HEK293 (cell line): ENCODE results near the gene CCDC86.

Source experiments
- MYNN ChIP-seq: fragments of 450-650 bp; formaldehyde crosslinking; IDR thresholded peaks from 2 replicates; pipeline ENCODE4 v1.5.1; 2016; ENCODE audit warnings: missing biosample characterization, missing genetic modification characterization, borderline replicate concordance
- REPIN1 ChIP-seq: fragments of 450-650 bp; formaldehyde crosslinking; IDR thresholded peaks from 2 replicates; pipeline ENCODE4 v1.5.1; 2017; ENCODE audit warnings: missing biosample characterization, missing genetic modification characterization, low read depth
- YY1 ChIP-seq: fragments of 450-650 bp; formaldehyde crosslinking; IDR thresholded peaks from 2 replicates; pipeline ENCODE4 v1.5.1; 2018; ENCODE audit warnings: missing biosample characterization, missing genetic modification characterization
- ZBTB1 ChIP-seq: fragments of 450-650 bp; formaldehyde crosslinking; IDR thresholded peaks from 2 replicates; pipeline ENCODE4 v1.5.1; 2016; ENCODE audit warnings: missing biosample characterization, missing genetic modification characterization
- ZFP37 ChIP-seq: fragments of 450-650 bp; formaldehyde crosslinking; IDR thresholded peaks from 2 replicates; pipeline ENCODE4 v1.5.1; 2016; ENCODE audit warnings: missing biosample characterization, missing genetic modification characterization
- ZNF707 ChIP-seq: fragments of 450-650 bp; formaldehyde crosslinking; IDR thresholded peaks from 2 replicates; pipeline ENCODE4 v1.5.1; 2016; ENCODE audit warnings: missing biosample characterization, missing genetic modification characterization
- TF ChIP-seq, protein P1 (sequence below): fragments of 450-650 bp; formaldehyde crosslinking; IDR thresholded peaks from 2 replicates; pipeline ENCODE4 v1.5.1; 2016; ENCODE audit warnings: missing biosample characterization, missing genetic modification characterization
- TF ChIP-seq, protein P2 (sequence below): fragments of 450-650 bp; formaldehyde crosslinking; IDR thresholded peaks from 2 replicates; pipeline ENCODE4 v1.5.1; 2017; ENCODE audit warnings: missing biosample characterization, missing genetic modification characterization

- TF ChIP-seq REPIN1 (tag by site-specific recombination) (no peak), ZFP37 (tag by site-specific recombination) (no peak), MYNN (tag by site-specific recombination) (no peak), ZBTB1 (tag by site-specific recombination) (no peak), YY1 (no peak), ZNF707 (no peak)
- TF ChIP-seq, protein P1, sequence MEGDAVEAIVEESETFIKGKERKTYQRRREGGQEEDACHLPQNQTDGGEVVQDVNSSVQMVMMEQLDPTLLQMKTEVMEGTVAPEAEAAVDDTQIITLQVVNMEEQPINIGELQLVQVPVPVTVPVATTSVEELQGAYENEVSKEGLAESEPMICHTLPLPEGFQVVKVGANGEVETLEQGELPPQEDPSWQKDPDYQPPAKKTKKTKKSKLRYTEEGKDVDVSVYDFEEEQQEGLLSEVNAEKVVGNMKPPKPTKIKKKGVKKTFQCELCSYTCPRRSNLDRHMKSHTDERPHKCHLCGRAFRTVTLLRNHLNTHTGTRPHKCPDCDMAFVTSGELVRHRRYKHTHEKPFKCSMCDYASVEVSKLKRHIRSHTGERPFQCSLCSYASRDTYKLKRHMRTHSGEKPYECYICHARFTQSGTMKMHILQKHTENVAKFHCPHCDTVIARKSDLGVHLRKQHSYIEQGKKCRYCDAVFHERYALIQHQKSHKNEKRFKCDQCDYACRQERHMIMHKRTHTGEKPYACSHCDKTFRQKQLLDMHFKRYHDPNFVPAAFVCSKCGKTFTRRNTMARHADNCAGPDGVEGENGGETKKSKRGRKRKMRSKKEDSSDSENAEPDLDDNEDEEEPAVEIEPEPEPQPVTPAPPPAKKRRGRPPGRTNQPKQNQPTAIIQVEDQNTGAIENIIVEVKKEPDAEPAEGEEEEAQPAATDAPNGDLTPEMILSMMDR (tag by site-specific recombination), result no peak
- TF ChIP-seq, protein P2, sequence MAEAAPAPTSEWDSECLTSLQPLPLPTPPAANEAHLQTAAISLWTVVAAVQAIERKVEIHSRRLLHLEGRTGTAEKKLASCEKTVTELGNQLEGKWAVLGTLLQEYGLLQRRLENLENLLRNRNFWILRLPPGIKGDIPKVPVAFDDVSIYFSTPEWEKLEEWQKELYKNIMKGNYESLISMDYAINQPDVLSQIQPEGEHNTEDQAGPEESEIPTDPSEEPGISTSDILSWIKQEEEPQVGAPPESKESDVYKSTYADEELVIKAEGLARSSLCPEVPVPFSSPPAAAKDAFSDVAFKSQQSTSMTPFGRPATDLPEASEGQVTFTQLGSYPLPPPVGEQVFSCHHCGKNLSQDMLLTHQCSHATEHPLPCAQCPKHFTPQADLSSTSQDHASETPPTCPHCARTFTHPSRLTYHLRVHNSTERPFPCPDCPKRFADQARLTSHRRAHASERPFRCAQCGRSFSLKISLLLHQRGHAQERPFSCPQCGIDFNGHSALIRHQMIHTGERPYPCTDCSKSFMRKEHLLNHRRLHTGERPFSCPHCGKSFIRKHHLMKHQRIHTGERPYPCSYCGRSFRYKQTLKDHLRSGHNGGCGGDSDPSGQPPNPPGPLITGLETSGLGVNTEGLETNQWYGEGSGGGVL (tag by site-specific recombination), result no peak
Measured at GRCh38 chr11:60847281-60847680, 5.4 kb downstream of the CCDC86 start.
